ENCODE data around the gene BORCS6.
A peak's percentile ranks its signal among the peaks of the same experiment; 100 is the strongest.

BORCS6 gene

DNA sequence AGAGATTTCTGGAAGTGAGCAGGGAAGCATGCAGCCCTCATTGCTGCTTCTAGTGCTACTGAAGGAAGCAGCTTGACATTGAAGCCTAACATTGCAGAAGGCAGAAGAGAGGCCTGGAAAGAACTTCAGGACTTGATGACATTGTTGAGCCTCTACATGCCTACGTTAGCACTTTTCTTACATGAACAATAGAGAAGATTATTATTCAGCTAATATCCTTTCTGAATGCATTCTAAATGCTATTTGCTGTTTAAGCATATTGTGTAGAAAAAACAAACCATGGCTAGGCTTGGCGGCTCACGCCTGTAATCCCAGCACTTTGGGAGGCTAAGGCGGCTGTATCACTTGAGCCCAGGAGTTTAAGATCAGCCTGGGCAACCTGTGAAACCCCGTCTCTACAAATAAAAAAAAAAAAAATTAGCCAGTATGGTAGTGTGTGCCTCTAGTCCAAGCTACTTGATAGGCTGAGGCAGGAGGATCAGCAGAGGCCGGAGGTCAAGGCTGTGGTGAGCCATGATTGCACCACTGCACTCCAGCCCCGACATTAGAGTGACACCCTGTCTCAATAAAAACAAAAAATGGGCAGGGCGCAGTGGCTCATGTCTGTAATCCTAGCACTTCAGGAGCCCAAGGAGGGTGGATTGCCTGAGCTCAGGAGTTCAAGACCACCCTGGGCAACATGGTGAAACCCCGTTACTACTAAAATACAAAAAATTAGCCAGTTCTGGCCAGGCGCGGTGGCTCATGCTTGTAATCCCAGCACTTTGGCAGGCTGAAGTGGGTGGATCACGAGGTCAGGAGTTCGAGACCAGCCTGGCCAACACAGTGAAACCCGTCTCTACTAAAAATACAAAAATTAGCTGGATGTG, 22.6 kb upstream of the BORCS6 start:
- peak in 2 of 10 donors; percentile 23 to 58 for DNase-seq

DNA sequence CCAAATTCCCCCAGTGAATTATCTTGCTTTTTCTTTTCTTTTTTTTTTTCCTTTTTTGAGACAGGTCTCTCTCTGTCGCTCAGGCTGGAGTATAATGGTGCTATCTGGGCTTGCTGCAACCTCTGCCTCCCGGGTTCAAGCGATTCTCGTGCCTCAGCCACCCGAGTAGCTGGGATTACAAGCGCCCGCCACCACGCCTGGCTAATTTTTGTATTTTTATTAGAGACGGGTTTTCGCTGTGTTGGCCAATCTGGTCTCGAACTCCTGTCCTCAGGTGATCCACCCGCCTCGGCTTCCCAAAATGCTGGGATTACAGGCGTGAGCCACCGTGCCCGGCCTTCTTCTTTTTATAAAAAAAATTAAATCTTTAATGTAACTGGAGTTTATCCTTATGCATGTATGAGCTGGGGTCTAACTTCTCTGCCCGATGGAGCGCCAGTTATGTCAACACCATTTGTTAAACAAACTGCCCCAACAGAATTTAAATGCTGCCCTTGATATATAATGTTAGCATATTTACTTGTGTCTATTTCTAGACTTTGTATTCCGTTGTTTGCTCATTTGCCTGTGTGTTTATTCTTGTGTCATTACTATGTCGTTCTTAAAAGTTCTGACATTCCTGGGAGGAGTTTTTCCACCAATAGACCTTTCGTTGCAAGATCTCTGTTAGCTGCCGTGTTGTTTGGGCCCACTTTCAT, 20.9 kb upstream of the BORCS6 start:
- no peak for DNase-seq
- intact Hi-C loops (cut with DNase I) = no loop called here

More for the DNA sequence above, 22.6 kb upstream of the BORCS6 start:
- intact Hi-C loops (cut with DNase I) = no loop called here

DNA sequence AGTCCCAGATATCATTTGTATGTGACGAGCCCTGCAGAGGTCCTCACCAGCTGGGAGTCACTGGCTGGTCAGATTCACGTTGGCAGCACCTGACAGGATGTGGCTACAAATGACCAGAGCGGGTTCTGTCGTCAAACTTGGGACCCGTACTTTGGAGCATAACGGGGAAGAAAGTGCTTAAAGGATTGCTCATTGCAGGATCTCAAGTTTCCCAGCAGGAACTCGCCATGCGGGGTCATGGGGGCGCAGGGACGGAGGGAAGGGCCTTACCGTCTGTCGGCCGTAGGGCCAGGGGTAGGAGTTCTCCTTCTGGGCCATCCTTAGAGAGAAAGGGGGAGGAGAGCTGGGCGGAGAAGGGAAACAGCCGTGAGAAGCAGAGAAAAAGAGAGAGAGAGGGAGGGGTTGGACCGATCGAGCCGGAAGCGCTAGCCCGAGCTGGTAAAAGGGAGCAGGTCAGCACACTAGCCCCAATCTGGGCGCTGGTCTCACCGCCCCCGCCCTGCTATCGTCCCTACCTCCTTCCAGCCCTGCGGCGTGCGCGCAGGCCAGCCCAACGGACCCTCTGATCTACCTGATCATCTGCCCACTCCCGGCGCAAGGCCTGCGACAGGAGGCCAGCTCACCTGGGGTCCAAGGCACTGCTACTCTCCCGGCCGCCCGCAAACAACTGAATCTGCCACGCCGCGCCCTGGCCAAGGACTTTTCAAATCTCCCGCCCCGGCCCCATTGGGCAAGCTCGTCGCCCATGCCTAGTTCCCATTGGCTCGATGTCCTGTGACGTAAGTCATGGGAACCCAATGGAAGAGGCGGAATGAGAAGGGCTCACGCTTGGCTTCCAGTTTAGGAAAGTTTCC, 20.2 kb upstream of the BORCS6 start, which contains the start of gene AURKB:
Gene AURKB (minus strand): TSS at position 669 of the 854 bp plus-strand sequence. CDS start 351 bp downstream, at position 318.
- intact Hi-C loops (cut with DNase I) = no loop called here
- DNase-seq = peak; percentile 82 to 99 (median 94)

DNA sequence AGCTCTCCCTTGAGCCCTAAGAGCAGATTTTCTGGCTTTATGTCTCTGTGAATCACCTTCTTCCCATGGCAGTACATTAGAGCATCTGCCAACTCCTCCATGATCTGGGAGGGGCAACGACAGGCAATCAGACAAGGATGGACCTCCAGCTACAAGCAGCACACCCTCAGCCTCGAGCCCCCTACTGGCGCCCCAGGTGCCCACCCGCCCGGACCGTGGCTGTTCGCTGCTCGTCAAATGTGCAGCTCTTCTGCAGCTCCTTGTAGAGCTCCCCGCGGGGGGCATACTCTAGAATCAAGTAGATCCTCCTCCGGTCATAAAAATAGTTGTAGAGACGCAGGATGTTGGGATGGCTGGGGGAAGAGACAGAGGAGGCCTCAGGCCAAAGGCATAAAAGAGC, 16.6 kb upstream of the BORCS6 start:
- intact Hi-C loops (cut with DNase I) = no loop called here
- peak in 1 of 10 donors; percentile 73 for DNase-seq

DNA sequence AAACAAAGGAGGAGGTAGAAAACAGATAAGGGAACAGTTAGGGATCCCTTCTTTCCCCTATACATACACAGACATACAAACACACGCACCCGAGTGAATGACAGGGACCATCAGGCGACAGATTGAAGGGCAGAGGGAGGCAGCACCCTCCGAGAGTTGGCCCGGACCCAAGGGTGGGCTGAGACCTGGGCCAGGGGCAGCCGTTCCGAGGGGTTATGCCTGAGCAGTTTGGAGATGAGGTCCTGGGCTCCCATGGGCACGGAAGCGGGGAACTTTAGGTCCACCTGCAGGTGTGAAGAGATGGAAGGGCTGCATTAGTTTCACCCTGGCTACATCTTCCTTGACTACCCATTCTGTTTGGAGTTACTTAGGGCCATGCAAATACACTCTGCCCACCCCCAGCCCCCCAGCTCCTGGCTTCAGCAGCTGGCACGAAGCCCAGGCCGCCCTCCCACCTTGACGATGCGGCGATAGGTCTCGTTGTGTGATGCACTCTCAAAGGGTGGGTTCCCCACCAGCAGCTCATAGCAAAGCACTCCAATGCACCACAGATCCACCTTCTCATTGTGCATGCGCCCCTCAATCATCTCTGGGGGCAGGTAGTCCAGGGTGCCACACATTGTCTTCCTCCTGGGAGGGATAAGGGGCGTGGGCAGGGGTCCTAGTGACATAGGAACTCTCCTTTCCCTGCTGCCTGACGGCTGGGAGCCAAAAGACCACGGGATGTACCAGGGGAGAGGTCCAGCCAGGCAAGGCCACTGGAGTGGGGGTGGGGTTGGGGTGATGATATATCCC, 15.0 kb upstream of the BORCS6 start:
- peak in 2 of 10 donors; percentile 59 to 69 for DNase-seq
- intact Hi-C loops (cut with DNase I) = no loop called here

DNA sequence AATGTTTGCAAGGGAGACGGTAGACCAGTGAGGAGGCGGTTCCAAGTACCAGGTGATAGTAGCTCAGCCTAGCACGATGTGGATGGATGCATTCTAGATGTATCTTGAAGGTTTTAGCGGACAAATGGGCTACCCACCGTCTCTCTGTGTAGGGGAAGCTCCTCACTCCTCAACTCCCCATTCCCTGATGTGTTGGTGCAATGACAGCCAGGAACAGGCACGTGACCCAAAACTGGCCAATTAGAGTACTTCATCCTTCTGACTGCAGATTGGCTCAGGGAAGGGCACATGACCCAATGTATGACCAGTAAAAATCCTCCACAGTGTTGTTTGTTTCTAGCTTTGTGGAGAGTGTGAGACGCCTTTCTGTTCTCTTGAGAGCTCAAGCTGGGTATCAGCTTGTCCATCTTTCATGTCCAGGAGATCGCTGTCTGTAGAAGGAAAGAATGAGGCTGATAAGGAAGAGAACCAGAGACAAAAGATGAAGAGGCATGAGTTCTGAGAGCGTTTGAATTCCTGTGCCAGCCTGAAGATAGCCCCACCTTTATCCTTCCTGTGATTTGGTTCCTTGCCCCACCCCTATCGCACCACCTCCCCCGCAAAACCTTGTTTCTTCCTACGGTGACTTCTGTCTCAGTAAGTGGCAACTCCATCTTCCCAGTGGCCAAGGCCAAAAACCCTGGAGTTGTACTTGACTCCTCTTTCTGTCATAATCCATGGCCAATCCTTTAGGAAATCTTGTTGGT, 2.3 kb upstream of the BORCS6 start:
- intact Hi-C loops (cut with DNase I) = no loop called here
- DNase-seq = peak; percentile 69 to 97 (median 91)

DNA sequence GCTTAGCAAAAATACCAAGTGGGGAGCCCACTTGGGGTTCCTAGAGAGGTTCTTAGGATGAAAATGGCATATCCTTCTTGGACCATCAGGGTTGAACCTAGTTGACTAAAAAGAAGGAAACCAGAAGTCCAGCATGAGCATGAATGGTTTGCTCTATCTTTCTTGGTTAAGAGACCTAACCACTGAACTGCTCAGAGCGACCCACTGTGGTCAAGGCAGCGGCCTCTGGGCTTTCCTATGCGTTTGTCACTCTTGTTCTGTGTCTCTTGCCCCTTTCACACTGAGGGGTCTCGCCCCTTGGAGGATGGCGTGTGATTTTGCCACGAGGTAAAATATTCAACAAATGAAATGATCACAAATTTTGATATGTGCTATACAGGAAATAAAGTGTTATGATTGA, 526 bp upstream of the BORCS6 start:
- peak in 1 of 10 donors; percentile 43 for DNase-seq
- intact Hi-C loops (cut with DNase I) = no loop called here

DNA sequence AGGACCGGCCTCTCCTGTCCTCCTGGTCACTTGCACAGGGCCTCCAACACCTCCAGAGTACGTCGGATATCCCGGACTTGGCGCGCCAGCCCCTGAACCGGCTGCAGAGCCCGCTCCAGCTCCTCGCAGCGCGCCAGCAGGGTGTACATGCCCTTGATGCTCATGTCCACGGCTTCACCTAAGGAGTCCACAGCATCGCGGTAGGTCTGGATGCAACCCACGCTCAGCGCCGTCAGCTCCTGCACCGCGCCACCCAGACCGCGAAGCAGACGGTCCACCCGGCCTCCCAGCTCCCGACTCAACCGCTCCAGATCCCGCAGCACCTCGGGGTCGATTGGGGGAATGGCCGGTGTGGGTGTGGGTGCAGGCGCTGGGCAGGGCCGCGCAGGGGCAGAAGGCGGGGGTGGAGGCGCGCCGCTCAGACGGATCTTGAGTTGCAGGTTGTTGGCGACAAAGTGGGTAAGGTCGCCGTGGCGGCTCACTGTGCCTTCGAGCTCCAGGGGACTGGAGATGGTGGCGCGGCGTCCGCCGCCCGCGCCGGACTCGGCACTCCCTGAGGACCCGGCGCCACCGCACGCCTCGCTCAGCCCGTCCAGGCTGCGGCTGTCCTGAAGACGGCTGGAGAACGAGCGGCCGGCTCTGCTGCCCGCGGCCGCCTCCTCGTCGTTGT, 804 bp downstream of the BORCS6 start:
- DNase-seq = peak in 4 of 10 donors; percentile 25 to 82 (median 78)
- intact Hi-C loops (cut with DNase I) = no loop called here

DNA sequence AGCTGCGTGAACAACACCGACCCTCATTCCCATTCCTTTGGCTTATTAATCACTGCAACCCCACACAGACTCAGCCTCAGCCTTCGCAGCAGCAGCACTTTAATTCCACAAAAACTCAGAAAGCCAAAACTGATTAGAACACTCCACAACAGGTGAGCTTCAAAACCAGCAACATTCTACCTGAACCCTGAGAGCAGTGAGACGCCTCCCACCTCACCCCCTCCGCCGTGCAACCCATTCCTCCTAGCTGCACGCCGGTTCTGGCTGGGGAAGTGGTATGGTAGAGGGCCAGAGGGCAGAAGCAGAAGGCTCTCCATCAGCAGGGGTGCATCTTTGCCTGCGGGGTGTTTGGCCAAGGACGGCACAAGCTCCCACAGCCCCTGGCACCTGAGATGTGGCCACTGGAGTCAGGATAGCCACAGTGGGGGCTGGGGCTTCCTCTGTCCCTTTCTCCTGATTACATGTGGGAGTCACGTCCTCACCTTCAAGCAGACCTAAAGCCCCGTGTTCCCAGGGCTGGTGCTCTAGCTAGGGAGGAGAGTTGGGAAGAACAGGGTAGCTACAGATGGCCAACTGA, 1.6 kb downstream of the BORCS6 start:
- intact Hi-C loops (cut with DNase I) = no loop called here
- DNase-seq = peak in 3 of 10 donors; percentile 59 to 73 (median 61)

DNA sequence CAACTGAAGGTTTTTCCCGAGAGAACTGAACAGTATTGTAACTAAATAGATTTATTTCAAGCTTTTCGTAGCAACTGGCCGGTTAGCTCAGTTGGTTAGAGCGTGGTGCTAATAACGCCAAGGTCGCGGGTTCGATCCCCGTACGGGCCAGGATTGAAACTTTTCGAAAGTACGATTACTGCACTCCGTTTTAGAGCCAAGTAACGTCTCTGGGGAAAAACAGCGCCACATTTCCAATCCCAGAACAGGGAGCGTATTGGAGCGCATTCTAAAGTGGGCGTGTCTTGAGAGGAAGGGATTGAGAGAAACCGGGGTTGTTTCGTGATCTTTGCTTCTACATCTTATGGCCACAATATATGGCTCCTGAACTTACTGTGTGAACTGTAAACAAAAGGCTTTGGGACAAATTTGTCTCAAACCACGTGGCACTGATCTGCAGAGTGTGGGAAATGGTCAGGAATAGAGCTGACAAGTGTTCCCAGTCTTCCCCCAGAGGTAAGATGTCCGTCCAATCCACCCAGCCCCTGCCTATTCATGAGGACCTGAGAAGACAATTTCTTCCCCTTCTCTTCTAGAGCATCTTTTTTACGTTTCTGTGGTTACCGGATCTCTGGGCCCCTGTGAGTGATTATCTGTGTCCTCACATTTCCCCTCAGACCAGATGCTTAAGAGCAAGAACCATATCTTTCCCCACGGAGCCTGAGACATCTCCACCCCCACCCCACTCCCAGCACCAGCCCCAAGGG, 2.3 kb downstream of the BORCS6 start:
- intact Hi-C loops (cut with DNase I) = loop anchor here (2.0 kb wide), 2 partner anchors 25 to 67 kb away; partner anchors contain the start of gene VAMP2
- DNase-seq = peak; percentile 71 to 96 (median 80)

DNA sequence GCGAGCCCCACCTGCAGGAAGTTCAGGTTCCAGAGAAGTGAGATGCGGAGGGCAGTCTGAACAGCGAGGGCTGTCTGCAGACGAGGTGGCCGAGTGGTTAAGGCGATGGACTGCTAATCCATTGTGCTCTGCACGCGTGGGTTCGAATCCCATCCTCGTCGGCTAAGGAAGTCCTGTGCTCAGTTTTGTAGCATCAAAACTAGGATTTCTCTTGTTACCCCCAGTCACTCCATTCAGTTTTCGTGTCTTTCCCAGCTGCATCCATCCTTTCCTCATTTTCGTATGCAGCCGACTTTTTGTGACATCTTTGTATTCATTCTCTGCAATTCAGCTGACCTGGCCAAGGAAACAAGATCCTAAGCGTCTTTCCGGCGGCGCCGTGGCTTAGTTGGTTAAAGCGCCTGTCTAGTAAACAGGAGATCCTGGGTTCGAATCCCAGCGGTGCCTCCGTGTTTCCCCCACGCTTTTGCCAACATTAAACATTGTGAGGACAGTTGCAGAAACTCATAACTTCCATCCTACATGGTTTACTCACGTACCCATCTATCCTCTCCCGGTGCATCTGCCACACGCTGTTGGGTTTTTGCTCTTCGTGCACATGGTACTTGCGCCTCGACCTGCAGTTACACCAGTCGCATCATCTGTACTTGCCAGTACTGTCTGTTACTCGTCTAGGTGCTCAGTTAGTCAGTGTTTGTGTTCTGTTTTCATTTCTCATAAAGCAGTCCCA, 3.0 kb downstream of the BORCS6 start:
- peak; percentile 86 to 99 (median 91) for DNase-seq
- intact Hi-C loops (cut with DNase I) = loop anchor here (1.0 to 2.0 kb wide), 3 partner anchors 24 to 66 kb away; partner anchors contain the start of gene VAMP2

DNA sequence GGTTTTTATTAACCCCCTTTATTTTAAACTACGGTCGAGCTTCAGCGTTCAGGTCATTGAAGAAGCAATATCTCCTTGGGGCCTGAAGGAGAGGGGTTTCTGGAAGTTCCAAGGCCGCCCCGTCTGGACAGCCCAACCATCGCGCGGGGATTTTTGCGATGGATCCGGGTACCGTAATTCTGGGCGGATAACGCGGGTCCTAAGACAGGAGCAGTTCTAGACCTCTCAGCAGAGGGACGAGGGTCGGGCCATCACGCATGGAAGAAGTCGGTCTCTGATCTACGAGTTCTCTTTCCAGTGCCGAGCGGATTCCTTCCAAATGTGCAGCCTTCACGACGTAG, 3.6 kb downstream of the BORCS6 start:
- intact Hi-C loops (cut with DNase I) = loop anchor here (1.0 to 2.0 kb wide), 3 partner anchors 24 to 66 kb away; partner anchors contain the start of gene VAMP2

DNA sequence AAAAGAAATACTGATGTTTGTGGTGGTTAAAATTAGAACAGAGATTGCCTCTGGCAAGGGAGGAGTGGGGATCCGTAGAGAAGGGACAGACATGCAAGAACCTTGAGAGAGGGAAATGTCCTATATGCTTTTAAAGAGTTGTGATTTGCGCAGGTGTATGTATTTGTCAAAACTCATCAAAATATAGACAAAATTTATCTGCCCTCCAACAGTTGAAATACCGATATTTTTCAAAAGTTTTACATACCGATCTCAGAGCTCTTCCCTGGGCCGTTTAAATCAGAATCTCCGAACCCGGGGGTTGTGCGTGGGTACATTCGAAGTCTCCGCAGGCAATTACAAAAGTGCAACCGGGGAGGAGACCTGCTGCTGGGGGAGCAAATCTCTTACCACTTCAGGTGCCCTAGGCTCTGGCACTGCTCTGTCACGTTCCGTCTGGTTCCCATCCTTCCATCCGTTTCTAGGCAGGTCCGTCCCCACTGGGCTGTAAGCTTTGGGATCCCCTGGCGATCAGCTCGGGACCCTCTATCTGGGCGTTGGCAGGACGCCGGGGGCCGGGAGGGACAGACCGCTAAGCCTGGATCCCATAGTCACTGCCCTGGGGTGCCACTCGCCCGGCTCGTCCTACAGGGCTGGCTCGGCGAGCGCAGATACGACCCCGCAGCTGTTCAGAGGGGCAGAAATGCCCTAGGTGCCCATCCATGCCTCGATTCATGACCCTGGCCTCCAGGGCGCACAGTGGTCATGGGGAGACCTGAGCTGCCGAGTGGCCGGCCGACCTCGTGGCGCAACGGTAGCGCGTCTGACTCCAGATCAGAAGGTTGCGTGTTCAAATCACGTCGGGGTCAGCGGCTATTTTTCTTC, 4.2 kb downstream of the BORCS6 start:
- intact Hi-C loops (cut with DNase I) = loop anchor here (1.0 to 2.0 kb wide), 3 partner anchors 23 to 65 kb away; partner anchors contain the start of gene VAMP2
- peak; percentile 83 to 98 (median 89) for DNase-seq

More for the DNA sequence above, 3.6 kb downstream of the BORCS6 start:
- no peak for DNase-seq

DNA sequence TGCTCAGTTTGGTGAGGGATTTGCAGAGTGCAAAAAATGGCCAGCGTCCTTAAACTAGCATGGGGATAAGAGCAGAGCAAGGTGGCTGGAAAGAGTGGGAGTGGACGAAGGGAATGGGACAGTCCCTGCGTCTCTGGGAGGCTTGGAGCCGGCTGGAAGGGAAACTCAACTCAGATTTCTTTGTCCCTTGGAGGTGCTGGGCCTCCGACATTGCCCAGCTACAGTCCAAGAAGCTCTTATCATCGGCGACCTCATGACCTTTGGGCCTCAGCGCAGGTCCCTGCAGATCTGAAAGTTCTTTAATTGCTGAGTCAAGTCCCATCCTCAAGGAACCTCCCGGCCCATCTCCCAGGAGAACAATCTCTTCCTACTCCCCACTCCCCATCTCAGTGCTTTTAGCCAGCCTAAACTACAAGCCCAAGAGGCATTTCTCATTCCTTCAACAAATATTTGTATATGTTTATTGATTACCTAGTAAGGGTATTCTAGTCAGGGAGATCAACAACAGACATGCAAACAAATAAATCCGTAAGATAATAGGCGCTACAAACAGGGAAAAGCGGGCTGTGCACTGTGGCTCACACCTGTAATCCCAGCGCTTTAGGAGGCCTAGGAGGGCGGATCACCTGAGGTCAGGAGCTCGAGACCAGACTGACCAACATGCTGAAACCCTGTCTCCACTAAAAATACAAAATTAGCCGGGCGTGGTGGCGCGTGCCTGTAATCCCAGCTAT, 12.8 kb downstream of the BORCS6 start:
- intact Hi-C loops (cut with DNase I) = no loop called here
- peak in 3 of 10 donors; percentile 30 to 49 (median 45) for DNase-seq

Data from posterior cingulate gyrus (tissue), 11 donors.